ENCODE measurements around the gene PSMD2.
"Not testable (repeated sequence)": the region's sequence is repeated elsewhere in the genome, so short reads cannot be mapped to it uniquely, and the experiment has no call there.

Gene PSMD2

DNA sequence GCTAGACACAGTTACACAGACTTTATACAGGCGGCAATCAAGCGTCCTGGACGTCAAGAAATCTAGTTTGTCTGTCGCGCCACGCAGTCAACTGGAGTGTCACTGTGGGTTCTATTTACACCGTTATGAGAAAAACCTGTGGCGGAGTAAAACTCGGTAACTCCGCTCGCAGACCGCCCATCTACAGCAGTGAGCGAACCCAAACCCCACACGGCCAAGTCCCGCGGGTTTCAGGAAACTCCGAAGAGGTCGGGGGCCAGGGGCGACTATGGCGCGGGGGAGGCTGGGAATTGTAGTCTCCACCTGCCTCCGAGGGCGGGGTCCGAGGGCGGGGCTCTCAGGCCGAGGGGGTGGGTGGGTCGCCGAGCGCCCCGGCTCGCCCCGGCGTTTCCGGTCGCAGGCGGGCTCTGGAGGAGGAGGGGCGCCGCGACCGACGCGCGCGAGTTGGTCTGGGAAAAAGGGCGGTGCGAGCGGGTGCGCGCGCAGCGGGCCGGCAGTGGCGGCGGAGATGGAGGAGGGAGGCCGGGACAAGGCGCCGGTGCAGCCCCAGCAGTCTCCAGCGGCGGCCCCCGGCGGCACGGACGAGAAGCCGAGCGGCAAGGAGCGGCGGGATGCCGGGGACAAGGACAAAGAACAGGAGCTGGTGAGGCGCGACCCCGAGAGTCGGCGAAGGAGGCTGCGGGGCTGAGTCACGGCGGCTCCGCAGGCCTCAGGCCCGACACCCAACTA lies at the start of gene PSMD2:
PSMD2 (plus strand) TSS at position 483 of the 729 bp plus-strand sequence; CDS start at position 509, 26 bp downstream.
- peak; percentile 89 for DNase-seq

DNA sequence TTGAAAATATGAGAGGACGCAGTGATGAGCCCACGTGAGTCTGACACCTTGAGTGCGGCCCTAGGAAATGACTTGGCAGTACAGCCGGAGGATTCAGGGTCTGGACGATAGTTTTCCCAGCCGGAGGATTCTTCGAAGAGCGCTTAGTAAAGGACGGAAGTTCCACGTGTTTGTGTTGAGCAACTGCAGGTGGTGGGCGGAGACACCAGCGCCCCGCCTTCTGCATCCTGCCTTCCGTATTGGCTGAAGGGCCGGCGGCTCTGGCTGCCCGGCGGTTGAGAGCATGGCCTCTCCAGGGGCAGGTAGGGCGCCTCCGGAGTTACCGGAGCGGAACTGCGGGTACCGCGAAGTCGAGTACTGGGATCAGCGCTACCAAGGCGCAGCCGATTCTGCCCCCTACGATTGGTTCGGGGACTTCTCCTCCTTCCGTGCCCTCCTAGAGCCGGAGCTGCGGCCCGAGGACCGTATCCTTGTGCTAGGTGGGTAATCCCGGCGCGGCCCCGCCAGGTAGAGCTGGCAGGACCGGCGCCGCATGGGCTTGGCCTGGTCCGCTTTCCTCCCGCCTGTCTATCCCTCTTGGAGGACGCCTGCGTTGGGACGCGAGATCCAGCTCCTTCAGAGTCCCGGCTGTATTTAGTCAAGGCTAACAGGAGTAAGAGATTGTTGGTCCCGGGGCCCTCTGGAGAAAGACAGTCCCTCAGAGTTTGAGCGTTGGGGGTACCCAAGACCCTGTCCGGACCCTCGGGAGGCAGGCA lies 49.5 kb upstream of the PSMD2 start, which contains the start of gene EEF1AKMT4:
EEF1AKMT4 (plus strand) TSS at position 261 of the 755 bp plus-strand sequence; CDS start at position 284, 23 bp downstream.
- peak; percentile 96 for DNase-seq

DNA sequence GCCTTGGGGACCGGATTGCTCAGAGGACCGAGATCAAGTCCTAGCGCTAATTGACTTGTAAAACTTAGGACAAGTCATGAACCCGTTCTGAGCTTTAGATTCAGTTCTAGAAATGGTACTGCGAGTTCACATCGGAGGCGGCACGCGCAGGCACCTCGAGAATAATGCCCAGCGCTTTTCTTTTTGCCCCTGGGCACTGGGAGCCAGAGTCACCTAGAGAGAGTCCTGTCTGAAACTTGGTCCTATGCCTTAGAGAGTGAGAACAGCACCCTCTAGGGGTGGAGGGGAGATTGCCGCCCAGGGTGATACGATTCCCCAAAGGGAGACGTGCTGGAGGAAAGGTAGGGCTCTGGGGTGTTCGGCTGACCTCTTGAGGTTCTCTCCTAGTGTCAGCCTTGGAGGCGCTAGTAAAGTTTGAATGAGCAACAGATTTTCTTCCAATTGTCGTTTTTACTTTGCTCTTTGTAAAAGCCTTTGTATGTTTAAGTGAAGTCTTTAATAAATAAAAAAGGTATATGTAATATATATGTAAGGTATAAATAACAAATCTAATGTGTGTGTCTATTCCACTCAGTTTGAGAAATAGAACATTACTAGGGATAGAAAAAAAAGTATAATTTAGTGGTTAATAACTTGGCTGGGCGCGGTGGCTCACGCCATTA lies 48.7 kb upstream of the PSMD2 start:
- peak; percentile 88 for DNase-seq

DNA sequence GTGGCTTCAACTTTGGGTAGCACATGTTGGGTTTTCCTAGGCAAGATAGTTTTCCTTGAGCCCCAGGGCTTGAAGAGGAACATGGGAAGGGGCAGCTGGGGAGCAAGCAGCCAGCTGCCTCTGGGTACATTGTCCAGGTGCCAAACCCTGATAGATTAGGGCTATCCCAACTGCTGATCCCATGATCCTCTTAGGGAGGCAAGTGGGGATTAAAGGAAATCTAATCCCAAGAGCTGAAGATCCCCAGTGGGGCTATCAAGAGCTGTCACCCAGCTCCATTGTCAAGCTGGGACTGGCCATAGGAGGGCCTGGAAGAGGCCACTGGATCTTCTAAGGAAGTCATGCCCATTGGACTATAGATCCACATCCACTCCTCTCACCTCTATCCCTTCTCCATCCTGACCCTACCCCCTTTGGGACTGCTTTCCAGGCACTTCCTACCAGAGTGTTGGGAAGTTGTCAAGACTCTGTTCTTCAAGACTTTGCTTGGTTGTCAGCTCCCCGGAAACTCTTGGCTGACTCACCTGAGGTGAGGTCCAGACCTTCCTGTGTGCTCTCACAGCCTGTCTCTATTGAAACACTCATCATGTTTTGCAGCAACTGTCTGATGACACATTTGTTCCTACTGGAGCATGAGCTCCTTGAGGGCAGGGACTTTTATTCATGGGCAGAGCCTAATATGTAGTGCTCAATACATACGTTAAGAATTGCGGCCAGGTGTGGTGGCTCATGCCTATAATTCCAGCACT lies 43.6 kb upstream of the PSMD2 start:
- no peak for DNase-seq

DNA sequence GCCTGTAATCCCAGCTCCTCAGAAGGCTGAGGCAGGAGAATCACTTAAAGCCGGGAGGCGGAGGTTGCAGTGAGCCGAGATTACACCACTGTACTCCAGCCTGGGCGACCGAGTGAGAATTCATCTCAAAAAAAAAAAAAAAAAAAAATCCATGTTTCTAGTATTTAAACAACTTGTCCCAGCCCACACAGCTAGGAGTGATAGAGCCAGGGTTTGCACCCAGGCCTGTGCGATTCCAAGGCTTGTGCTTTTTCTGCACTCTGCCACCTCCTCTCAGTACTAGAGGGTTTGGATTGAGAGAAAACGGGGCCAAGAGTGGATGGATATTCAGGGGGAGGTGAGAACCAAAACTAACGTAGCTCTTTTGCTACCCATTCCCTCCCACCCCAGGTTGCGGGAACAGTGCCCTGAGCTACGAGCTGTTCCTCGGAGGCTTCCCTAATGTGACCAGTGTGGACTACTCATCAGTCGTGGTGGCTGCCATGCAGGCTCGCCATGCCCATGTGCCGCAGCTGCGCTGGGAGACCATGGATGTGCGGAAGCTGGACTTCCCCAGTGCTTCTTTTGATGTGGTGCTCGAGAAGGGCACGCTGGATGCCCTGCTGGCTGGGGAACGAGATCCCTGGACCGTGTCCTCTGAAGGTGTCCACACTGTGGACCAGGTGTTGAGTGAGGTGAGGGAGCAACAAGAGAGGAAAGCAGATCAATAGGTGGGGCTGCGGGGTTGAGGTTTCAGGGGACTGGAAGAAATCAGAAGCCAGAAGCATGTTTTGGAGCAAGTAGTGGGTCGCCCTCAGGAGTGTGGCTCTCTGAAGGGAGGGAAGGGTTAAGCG lies 41.7 kb upstream of the PSMD2 start:
- no peak for DNase-seq

DNA sequence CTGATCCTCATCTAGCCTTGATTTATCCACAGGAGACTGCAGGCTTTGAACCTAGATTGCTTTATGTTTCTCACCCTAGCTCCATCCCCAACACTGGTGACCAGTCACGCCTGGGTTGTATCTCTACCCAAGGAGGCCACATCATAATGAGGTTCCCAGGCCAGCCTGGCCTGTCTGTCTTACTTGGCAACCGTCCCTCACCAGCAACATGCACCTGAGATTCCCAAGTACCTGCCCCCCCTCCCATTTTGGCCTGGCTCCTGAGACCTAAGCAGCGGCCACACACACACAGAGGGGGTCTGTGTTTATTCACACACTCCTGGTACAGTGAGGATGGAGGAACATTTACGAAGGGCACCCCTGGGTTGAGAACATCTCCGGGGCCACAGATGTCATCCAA lies 40.1 kb upstream of the PSMD2 start:
- DNase-seq: no peak

DNA sequence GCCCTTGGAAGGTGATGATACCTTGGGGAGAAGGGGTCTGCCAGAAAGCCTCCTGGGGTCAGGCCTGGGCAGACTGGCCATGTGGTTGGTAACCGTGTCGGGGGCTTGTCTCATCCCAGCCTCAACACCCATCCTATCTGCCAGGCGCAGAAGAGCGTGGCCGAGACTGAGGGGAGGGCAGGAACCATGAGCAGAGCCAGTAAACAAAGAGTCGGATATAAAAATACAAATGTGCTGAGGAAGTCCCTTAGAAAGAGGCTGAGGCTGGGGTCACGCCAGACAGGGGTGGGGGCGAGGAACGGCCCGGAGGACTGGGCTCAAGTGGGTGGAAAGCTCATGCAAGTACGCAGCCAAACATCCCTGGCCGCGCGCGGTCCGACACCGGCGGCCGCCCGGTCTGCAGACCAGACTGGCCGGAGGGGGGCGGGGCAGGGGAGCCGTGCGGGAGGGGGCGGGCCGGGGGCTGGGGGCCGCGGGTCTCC lies 39.6 kb upstream of the PSMD2 start:
- DNase-seq: no peak

DNA sequence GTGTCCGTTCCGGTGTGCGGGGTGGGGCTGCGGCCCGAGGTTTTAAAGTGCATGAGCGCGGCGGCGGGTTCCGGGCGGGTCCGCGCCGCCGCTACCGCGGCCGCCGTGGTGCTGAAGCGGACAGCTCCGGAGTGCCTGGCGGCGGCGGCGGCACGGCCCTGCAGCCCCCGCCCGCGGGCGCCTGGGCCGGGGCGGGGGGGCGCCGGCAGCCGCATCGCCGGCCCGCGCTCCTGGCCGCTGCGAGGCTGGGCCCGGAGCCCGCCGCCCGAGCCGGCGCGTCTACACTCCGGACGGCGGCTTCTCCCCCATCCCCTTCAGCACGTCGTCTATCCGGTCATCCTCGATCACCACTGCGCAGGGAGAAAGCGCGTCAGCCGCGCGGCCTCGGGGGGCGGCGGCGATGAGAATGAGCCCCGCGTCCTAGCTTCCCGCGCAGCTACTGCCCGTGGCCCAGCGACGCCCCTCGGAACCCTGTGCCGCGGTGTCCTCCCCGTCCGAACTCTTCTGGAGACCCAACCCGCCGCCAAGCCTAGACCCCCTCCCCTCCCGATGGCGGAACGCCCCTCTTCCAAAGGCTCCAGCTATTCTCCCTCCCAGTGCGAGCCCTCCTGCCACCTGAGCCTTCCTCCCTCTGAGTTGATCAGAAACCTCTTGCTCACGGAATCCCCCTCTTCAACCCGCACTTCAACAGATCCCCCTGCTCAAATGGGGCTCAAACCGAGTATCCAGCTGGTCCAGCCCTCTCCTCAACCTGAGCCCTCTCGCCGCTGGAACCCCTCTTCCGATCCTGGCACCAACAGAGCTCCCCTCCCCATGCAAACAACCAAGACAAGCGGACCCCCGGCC lies 38.9 kb upstream of the PSMD2 start:
- peak; percentile 12 for DNase-seq

DNA sequence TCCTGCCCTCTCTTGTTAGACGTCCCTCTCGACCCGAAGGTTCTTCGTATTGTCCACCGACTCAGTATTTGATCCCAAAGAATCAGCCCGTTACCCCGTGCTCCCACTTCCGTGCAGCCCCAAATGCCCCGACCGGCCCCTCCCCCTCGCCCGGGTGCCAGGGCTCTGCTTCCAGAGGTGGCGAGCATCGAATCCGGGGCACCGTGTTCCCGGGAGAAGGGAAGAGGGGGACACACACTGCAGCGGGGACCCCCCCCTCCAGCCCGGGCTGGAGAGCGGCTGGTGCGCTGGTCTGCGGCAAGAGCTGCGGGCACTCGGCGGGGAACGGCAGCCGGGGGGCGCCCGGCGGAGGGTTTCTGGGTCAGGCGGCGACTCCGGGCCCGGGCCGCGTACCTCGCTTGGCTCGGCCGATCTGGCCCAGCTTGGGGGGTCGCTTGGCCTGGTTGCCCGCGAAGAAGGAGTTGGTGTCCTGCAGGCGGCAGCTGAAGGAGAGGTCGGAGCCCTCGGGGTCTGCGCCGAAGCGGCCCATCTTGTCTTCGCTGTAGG lies 38.2 kb upstream of the PSMD2 start:
- DNase-seq: no peak

DNA sequence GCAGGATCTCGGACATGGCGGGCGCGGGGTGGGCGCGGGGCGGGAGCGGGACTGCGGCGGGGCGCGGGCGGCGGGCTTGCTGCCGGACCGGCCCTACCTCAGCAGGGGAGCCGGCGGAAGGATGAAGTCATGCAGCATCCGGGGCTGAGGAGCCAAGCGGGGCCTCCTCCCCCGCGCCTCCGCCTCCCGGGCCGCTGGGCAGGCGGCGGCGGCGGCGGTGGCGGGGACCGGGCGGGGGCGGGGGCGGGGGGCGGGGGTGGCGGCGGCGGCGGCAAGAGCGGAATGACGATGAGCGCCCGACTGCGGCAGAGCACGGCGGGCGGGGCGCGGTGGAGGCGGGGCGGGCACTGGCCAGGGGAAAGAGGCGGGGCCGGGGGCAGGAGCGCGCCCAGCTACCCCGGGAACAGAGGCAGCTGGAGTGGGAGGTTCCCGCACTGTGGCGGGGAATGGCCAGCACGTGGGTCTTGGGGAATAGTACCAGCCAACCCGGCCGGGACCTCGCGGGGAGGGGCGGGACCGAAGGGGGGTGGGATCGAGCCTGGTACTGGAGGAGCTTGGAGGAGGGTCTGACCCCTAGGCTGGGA lies 37.7 kb upstream of the PSMD2 start, which contains the start of gene CAMK2N2:
CAMK2N2 (minus strand) TSS at position 284 of the 584 bp plus-strand sequence; CDS start at position 16, 268 bp downstream.
- DNase-seq: peak; percentile 36

DNA sequence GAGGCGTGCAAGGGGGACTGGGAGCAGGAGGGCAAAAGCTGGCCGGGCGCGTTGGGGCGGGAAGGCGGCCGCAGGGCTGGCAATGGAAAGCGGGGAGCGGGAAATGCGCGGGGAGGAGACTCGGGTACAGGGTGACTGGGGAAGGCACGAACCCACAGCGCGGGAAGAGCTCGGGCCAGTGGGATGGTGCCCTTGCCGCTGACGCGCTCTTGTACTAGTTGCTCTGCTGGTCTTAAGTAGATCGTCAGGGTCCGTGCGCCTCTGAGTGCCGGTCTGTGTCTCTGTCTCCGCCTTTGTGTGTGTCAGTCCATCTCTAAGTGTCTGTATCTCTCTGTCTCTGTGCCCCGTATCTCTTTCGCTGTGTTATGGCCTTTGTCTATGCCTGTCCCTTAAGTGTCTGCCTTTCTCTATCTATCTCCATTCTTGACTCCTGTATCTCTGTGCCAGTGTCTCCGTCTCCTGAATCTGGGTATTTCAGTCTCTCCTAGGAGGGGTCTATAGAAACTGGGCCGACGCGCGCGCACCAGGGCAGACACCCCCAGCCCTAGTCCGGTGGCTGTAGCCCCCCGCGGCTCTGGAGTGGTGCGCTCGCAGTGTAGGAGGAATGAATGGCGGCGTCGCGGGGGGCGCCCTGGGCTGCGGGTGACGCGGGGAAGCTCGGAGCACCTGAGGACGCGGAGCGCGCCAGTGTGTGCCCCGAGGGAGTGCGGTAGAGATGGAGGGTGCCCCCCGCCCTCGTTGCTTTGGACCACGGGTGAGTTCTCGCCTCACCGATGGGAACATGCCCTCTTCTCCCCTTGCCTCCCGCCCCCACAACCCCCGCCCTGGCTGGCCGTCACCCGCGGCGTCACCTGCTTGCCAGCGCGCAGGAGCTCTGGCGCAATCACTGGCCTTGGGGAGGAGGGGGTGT lies 36.9 kb upstream of the PSMD2 start:
- peak; percentile 20 for DNase-seq

DNA sequence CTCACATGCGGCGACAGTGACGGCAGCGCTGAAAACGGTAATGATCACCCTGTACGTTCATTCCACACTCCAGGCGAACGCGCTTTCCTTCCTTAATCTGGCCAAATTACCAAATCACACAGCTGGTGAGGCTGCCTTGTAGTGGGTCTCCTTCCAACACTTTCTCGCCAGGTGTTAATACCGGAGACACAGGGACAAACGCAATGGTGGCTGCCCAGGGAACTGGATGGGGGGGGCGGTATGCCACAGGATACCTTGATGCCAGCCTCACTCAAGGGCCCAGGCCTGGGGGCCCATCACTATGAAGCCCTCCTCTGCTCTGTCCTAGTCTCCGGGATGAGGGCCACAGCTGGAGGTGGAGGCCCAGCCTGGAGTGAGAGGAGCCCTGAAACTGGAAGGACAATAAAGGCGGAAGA lies 36.3 kb upstream of the PSMD2 start:
- DNase-seq: no peak

DNA sequence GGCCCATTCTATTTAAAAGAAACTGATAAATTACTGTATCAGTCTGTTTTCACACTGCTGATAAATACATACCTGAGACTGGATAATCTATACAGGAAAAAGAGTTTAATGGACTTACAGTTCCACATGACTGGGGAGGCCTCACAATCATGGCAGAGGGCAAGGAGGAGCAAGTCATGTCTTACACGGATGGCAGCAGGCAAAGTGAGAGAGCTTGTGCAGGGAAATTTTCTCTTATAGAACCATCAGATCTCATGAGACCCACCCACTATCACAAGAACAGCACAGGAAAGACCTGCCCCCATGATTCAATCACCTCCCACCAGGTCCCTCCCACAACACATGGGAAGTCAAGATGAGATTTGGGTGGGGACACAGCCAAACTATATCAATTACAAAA lies 31.8 kb upstream of the PSMD2 start:
- not testable (repeated sequence) for DNase-seq

DNA sequence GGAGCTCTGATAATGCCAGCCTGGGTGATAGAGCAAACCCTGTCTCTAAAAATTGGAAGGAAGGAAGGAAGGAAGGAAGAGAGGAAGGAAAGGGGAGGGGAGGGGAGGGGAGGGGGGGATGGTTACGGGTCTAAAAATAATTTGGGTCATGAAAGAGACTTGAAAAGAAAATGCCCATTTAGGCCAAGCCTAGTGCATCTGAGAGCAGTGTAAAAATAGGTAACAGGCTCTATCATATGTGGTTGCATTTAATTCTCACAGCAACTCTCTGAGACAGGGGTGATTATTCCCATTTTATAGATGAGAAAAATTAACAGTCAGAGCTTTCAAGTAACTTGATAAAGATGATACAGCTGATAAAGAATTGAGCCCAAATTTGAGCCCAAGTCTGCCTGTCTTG lies 26.8 kb upstream of the PSMD2 start:
- DNase-seq: no peak

DNA sequence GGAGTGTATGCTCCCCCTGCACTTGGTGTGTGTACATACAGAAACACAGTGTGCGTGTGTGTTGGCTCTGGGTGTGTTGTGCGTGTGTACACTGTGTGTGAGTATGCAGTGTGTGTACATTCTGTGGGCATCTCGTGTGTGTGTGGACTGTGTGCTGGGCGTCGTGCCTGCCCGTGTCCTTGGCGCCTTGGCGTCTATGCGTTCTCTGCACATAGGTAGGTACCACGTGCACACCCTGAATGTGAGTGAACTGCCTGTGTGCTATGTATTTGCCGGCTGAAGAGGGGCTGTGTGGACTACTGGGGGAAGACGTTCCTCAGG lies 23.7 kb upstream of the PSMD2 start:
- no peak for DNase-seq

DNA sequence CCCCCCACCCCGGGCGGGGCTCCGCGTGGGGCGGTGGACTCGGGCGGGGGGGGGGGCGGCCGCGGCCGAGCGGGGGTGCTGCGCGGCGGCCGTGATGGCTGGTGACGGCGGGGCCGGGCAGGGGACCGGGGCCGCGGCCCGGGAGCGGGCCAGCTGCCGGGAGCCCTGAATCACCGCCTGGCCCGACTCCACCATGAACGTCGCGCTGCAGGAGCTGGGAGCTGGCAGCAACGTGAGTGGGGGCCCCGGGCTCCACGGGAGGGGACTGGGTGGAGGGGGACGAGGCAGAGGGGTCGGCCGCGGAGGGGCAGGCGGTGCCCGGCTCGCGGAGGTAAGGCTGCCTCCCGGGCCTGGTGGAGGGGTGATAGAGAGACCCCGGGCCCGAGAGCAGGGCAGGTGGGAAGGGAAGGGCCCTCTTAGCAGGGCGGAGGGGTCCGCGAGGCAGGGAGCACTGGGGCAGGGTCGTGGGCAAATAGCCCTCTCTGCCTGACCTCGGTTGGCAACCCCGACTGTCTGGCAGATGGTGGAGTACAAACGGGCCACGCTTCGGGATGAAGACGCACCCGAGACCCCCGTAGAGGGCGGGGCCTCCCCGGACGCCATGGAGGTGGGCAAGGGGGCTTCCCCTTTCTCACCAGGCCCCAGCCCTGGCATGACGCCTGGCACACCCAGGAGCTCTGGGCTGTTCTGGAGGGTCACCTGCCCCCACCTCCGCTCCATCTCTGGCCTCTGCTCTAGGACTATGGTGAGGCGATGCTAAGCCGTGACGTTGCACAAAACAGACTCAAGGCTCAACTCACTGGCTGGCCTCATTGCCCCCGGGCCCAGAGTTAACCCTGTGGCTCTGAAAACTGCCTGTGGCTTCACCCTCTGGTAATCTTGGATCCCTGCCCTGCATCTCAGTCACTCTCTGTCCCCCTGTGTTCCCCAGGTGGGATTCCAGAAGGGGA lies 22.8 kb upstream of the PSMD2 start, which contains the start of gene ECE2:
ECE2 (plus strand) TSS at position 62 of the 950 bp plus-strand sequence; CDS start at position 194, 132 bp downstream.
- no peak for DNase-seq

DNA sequence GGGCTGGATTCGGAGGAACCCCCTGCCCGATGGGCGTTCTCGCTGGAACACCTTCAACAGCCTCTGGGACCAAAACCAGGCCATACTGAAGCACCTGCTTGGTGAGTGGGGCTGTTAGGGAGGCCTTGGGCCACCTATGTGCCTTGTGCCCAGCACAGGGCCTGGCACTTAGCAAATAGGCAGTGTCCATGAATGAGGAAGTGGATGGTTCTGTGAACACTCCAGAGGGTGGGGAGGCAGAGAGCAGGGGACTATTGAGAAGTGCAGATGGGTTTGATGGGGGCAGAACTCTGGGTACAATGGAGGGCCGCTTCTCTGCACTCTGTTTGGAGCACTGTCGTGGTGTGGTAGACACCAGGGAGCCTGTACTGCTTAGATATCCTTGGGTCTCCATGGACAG lies 21.7 kb upstream of the PSMD2 start:
- no peak for DNase-seq

DNA sequence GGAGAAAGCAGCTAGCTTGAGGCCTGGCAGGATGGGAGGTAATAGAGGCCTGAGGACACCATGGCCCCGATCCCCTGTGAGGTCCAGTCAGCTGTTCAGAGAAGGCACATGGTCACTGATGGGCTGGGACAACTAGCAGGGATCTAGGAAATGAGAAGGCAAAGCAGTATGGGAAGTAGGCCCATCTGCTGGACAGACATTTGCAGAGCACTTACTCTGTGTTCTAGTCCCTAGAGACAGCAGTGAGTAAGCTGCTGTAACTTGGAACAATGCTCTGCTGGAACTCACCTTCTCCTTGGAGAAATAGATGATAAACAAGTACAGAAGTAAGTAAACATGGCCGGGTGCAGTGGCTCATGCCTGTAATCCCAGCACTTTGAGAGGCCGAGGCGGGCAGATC lies 16.1 kb upstream of the PSMD2 start:
- DNase-seq: no peak
